Keratinocyte (primary cell): ENCODE data around the gene ZDHHC20. TPM values are rescaled to one million over a fixed set of nuclear protein-coding genes. Genes with fewer than 3 reads are reported as not detected.

Experiments used
- DNase-seq: peaks from one replicate; pipeline ENCODE4 v3.0.0-alpha.2; 2011; ENCODE audit warnings: low read depth, missing footprints, low spot score
- FAIRE-seq: peaks from 2 replicates; lab custom pipeline; 2011; peaks lifted over from hg19 to GRCh38; lab: Jason Lieb, UNC
- H2AFZ ChIP-seq: 2 replicates; pipeline ENCODE4 v1.6.0; 2012; ENCODE audit warnings: low read length, control low read depth, inconsistent platforms; ENCODE audit not compliant: control insufficient read depth
- H3K27ac ChIP-seq: 2 replicates; pipeline ENCODE4 v1.5.1; 2011; ENCODE audit warnings: low read length; ENCODE audit not compliant: control insufficient read depth, insufficient read depth
- H3K27me3 ChIP-seq: 3 replicates; pipeline ENCODE4 v1.6.0; 2011; ENCODE audit warnings: low read length; ENCODE audit not compliant: control insufficient read depth, insufficient read depth; ENCODE audit errors: extremely low read depth
- H3K36me3 ChIP-seq, 2 experiments: 2 replicates in 1 of 2; 3 replicates in 1 of 2; pipeline ENCODE4 v1.5.1; 2011; ENCODE audit warnings: low read length in 2 of 2, mild to moderate bottlenecking in 1 of 2; ENCODE audit not compliant: control insufficient read depth in 2 of 2, insufficient read depth in 2 of 2; ENCODE audit errors: extremely low read depth in 1 of 2
- H3K4me1 ChIP-seq: 3 replicates; pipeline ENCODE4 v1.5.1; 2011; ENCODE audit warnings: low read length; ENCODE audit not compliant: control insufficient read depth, insufficient read depth; ENCODE audit errors: extremely low read depth
- H3K4me2 ChIP-seq: 3 replicates; pipeline ENCODE4 v1.6.0; 2011; ENCODE audit warnings: low read depth, low read length; ENCODE audit not compliant: control insufficient read depth, insufficient read depth; ENCODE audit errors: extremely low read depth
- H3K4me3 ChIP-seq, 3 experiments: fragments of 200-600 bp in 1 of 3; sonication (generic) in 1 of 3; 2 replicates in 2 of 3; 3 replicates in 1 of 3; pipeline ENCODE4 v1.5.1; 2011 to 2016; ENCODE audit warnings: low read length in 3 of 3, mild to moderate bottlenecking in 3 of 3, control low read depth in 2 of 3, inconsistent platforms in 1 of 3, low read depth in 1 of 3, mixed read lengths in 1 of 3, mixed run types in 1 of 3, moderate library complexity in 1 of 3; ENCODE audit not compliant: control insufficient read depth in 2 of 3, insufficient read depth in 2 of 3; ENCODE audit errors: extremely low read depth in 1 of 3
- H3K79me2 ChIP-seq: 2 replicates; pipeline ENCODE4 v1.6.0; 2012; ENCODE audit warnings: low read length; ENCODE audit not compliant: control insufficient read depth, insufficient read depth
- H3K9ac ChIP-seq: 3 replicates; pipeline ENCODE4 v1.6.0; 2011; ENCODE audit warnings: low read length; ENCODE audit not compliant: control insufficient read depth, insufficient read depth; ENCODE audit errors: extremely low read depth
- H3K9me1 ChIP-seq: 3 replicates; pipeline ENCODE4 v1.6.0; 2011; ENCODE audit warnings: low read length; ENCODE audit not compliant: control insufficient read depth, insufficient read depth; ENCODE audit errors: extremely low read depth
- H3K9me3 ChIP-seq: 2 replicates; pipeline ENCODE4 v1.5.1; 2012; ENCODE audit warnings: low read depth, low read length; ENCODE audit not compliant: control insufficient read depth
- H4K20me1 ChIP-seq: 3 replicates; pipeline ENCODE4 v1.6.0; 2011; ENCODE audit warnings: low read length; ENCODE audit not compliant: control insufficient read depth, insufficient read depth; ENCODE audit errors: extremely low read depth
- EZH2 ChIP-seq: IDR thresholded peaks from one replicate; pipeline ENCODE4 v1.6.1; 2012; ENCODE audit warnings: inconsistent platforms, mild to moderate bottlenecking, low read length, moderate library complexity
- dilution Hi-C: fragments of 300-500 bp; cut with MboI; formaldehyde crosslinking; loops from one replicate; pipeline ENCODE4 v1.7.0; 2020; ENCODE audit warnings: low sequenced_read_pairs; ENCODE audit not compliant: extremely low pct_ligation_motif_present
- polyA plus RNA-seq, 5 experiments: library from polyadenylated mRNA; depleted of rRNA in 3 of 5; stranded (reverse) in 3 of 5; stranded (forward) in 1 of 5; unstranded in 1 of 5; fragments of >200 nt; gene quantifications; 1 replicate in 1 of 5; 2 replicates in 3 of 5; 3 replicates in 1 of 5; pipeline versions ENCODE4 v1.2.1 to v1.2.3, GENCODE V29; 2011 to 2012; ENCODE audit warnings: missing spikeins in 2 of 5, low read depth in 1 of 5, low replicate concordance in 1 of 5
- TF ChIP-seq, protein P1 (sequence below), 3 experiments: IDR thresholded peaks in 1 of 3; conservative IDR thresholded peaks in 1 of 3; optimal IDR thresholded peaks in 1 of 3; 2 replicates in 2 of 3; 3 replicates in 1 of 3; pipeline versions ENCODE3 to v1.5.1; 2011; ENCODE audit warnings: low read length in 3 of 3, mild to moderate bottlenecking in 3 of 3, moderate library complexity in 2 of 3, control low read depth in 1 of 3, inconsistent platforms in 1 of 3; ENCODE audit not compliant: insufficient read depth in 2 of 3; ENCODE audit errors: extremely low read depth in 1 of 3

ZDHHC20 gene
- polyA plus RNA-seq, 1 donor (not counting 4 experiments of a cell fraction or from before 2014, with no cell fraction given), result 45.8 TPM

DNA sequence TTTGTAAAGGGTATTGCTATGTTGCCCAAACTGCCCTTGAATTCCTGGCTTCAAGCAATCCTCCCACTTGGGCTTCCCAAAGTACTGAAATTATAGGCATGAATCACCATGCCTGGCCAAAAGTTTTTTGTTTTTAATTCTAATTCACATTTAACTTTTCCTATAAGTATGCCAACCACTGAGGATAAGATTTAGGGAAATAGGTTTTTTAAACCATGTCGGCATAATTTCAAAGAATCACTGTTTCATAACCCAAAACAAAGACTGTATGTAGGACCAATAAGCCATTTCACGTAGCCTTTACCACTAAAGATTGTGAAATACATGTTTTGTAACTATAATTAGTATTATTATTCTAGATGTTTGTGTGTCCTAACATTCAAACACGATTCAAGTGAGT is 8.2 kb downstream of the ZDHHC20 start:
- H4K20me1 ChIP-seq, result no peaks in the 10 kb centered on the region
- no peak for FAIRE-seq
- H3K27ac ChIP-seq, result no peak overlapping the region
- H3K27me3 ChIP-seq, result no peaks in the 10 kb centered on the region
- no peak overlapping the region for H2AFZ ChIP-seq
- peaks cover 0 to 3% of the 10 kb centered on the region in 2 experiments for H3K36me3 ChIP-seq
- H3K79me2 ChIP-seq, result peaks cover 63% of the 10 kb centered on the region
- no peak overlapping the region for H3K4me3 ChIP-seq
- H3K9me1 ChIP-seq, result no peaks in the 10 kb centered on the region
- no peaks in the 10 kb centered on the region for H3K4me1 ChIP-seq
- no peak overlapping the region for H3K9ac ChIP-seq
- dilution Hi-C loops, result no loop called here
- DNase-seq, result no peak
- TF ChIP-seq EZH2, result no peak
- TF ChIP-seq, protein P1, sequence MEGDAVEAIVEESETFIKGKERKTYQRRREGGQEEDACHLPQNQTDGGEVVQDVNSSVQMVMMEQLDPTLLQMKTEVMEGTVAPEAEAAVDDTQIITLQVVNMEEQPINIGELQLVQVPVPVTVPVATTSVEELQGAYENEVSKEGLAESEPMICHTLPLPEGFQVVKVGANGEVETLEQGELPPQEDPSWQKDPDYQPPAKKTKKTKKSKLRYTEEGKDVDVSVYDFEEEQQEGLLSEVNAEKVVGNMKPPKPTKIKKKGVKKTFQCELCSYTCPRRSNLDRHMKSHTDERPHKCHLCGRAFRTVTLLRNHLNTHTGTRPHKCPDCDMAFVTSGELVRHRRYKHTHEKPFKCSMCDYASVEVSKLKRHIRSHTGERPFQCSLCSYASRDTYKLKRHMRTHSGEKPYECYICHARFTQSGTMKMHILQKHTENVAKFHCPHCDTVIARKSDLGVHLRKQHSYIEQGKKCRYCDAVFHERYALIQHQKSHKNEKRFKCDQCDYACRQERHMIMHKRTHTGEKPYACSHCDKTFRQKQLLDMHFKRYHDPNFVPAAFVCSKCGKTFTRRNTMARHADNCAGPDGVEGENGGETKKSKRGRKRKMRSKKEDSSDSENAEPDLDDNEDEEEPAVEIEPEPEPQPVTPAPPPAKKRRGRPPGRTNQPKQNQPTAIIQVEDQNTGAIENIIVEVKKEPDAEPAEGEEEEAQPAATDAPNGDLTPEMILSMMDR (optimal IDR thresholded peaks at IDR 0.05 in 1 of 3, IDR thresholded peaks at IDR 0.05 in 1 of 3, conservative IDR thresholded peaks at IDR 0.05 in 1 of 3; ENCODE audit: extremely low read depth in 1 of 3, insufficient read depth in 2 of 3, low read length in 3 of 3), result no peak
- H3K4me2 ChIP-seq, result no peak overlapping the region
- no peaks in the 10 kb centered on the region for H3K9me3 ChIP-seq

DNA sequence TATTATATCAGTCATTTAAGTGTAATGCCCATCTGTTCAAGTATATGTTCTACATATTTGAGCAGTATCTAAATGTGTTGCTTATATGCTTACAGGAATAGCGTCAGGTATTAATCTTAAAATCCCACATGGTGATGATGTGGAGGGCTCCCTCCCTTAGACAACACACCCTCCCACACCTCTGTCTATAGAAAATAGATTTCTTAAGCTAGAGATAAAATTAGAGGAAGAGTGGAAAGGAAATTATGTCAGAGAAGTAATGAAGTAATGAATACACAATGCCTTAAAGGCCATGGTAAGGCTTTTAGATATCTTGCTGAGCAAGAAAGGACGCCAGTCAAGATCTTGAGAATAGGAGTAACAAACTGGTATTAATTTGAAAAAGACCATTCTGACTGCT is 12.4 kb downstream of the ZDHHC20 start:
- Histone ChIP-seq H3K27ac (no peak overlapping the region), H3K9me3 (no peaks in the 10 kb centered on the region), H3K27me3 (no peaks in the 10 kb centered on the region), H4K20me1 (no peaks in the 10 kb centered on the region), H3K36me3 (peaks cover 0 to 3% of the 10 kb centered on the region in 2 experiments), H3K4me1 (no peaks in the 10 kb centered on the region), H3K79me2 (peaks cover 44% of the 10 kb centered on the region), H3K9me1 (no peaks in the 10 kb centered on the region), H3K4me3 (no peak overlapping the region), H3K4me2 (no peak overlapping the region), H3K9ac (no peak overlapping the region), H2AFZ (no peak overlapping the region)
- DNase-seq, result no peak
- no peak for FAIRE-seq
- dilution Hi-C loops, result no loop called here
- TF ChIP-seq EZH2, result no peak
- TF ChIP-seq, protein P1 (optimal IDR thresholded peaks at IDR 0.05 in 1 of 3, IDR thresholded peaks at IDR 0.05 in 1 of 3, conservative IDR thresholded peaks at IDR 0.05 in 1 of 3; ENCODE audit: extremely low read depth in 1 of 3, insufficient read depth in 2 of 3, low read length in 3 of 3), result no peak
